Measurements from ENCODE around the gene DCLK3.

The DCLK3 gene

DNA sequence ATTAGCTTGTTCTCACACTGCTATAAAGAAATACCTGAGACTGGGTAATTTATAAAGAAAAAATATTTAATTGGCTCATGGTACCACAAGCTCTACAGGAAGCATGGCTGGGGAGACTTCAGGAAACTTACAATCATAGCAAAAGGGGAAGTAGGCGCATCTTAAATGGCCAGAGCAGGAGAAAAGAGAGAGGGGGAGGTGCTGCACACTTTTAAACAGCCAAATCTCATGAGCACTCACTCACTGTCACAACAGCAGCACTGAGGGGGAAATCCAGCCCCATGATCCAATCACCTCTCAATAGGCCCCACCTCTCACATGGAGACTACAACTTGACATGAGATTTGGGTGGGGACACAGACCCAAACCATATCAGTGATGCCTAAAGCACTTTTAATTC is 82.5 kb downstream of the DCLK3 start:
- intact Hi-C loops (cut with DNase I; ENCODE audit: low total_unique reads), result no loop called here

GRCh38 chr3:36680952-36681351 is 83.4 kb downstream of the DCLK3 start:
- intact Hi-C loops (cut with DNase I; ENCODE audit: low total_unique reads), result no loop called here
- Histone ChIP-seq H3K36me3 (no peaks in the 10 kb centered on the region), H3K27me3 (no peaks in the 10 kb centered on the region), H3K27ac (no peak overlapping the region), H3K4me3 (no peak overlapping the region), H3K9me3 (peaks cover 3 to 30% (median 28%) of the 10 kb centered on the region in 3 donors), H3K4me1 (no peaks in the 10 kb centered on the region)
- TF ChIP-seq, protein P1, sequence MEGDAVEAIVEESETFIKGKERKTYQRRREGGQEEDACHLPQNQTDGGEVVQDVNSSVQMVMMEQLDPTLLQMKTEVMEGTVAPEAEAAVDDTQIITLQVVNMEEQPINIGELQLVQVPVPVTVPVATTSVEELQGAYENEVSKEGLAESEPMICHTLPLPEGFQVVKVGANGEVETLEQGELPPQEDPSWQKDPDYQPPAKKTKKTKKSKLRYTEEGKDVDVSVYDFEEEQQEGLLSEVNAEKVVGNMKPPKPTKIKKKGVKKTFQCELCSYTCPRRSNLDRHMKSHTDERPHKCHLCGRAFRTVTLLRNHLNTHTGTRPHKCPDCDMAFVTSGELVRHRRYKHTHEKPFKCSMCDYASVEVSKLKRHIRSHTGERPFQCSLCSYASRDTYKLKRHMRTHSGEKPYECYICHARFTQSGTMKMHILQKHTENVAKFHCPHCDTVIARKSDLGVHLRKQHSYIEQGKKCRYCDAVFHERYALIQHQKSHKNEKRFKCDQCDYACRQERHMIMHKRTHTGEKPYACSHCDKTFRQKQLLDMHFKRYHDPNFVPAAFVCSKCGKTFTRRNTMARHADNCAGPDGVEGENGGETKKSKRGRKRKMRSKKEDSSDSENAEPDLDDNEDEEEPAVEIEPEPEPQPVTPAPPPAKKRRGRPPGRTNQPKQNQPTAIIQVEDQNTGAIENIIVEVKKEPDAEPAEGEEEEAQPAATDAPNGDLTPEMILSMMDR (IDR thresholded peaks at IDR 0.05), result no peak
- DNase-seq, result no peak

More for the DNA sequence above, 82.5 kb downstream of the DCLK3 start:
- Histone ChIP-seq H3K27ac (no peak overlapping the region), H3K27me3 (no peaks in the 10 kb centered on the region), H3K4me1 (no peaks in the 10 kb centered on the region), H3K36me3 (no peaks in the 10 kb centered on the region), H3K4me3 (no peak overlapping the region), H3K9me3 (peaks cover 3 to 30% (median 28%) of the 10 kb centered on the region in 3 donors)
- TF ChIP-seq, protein P1 (IDR thresholded peaks at IDR 0.05), result no peak
- DNase-seq, result no peak

DNA sequence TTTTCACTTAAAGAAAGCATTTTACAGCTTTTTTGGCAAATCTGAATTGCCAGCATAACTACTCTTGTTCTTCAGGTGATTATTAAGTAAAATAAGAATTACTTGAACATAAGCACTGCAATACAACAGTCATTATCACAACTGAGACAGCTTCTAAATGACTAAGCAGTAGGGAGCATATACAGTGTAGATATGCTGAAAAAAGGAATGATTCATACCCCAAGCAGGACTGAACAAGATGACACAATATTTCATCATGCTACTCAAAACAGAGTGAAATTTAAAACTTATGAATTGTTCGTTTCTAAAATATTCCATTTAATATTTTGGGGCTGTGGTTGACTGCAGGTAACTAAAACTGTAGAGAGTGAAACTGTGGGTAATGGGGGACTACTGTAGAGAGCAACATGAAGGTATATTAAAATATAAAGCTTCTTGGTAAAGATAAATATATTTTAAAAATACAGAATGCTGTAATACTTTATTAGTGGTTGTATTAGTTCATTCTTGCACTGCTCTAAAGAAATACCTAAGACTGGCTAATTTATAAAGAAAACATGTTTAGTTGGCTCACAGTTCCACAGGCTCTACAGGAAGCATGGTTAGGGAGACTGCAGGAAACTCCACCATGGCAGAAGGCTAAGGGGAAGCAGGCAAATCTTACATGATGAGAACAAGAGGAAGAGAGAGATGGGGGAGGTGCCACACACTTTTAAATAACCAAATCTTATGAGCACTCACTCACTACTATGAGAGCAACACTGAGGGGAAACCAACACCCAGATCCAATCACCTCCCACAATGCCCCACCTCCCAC is 84.8 kb downstream of the DCLK3 start:
- Histone ChIP-seq H3K9me3 (peaks cover 3 to 30% (median 28%) of the 10 kb centered on the region in 3 donors), H3K36me3 (no peaks in the 10 kb centered on the region), H3K27ac (no peak overlapping the region), H3K27me3 (no peaks in the 10 kb centered on the region), H3K4me1 (no peaks in the 10 kb centered on the region), H3K4me3 (no peak overlapping the region)
- TF ChIP-seq, protein P1 (IDR thresholded peaks at IDR 0.05), result no peak
- no peak for DNase-seq
- intact Hi-C loops (cut with DNase I; ENCODE audit: low total_unique reads), result no loop called here

DNA sequence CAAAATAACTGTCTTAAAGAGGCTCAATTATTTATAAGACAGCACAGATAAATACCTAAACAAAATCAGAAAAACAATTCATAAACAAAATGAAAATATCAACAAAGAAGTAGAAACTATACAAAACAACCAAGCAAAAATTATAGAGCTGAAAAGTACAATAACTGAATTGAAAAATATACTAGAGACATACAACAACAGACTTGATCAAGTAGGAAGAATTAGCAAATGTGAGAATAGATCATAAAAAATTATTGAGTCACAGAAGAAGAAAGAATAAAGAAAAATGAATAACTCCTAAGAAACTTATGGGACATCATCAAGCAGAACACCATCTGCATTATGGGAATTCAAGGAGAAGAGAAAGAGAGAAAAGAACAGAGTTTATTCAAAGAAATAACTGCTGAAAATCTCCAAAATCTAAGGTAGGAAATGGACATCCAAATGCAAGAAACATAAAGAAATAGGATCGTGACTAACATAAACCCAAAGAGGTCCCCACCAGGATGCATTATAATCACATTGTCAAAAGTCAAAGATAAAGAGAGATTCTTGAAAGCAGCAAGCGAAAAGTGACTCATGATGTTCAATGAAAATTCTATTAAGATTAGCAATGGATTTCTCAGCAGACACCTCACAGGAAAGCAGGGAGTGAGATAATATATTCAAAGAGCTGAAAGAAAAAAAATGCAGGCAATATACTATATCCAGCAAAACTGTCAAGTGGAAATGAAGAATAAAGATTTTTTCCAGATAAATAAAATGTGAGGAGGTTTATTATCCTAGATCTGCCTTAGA is 85.9 kb downstream of the DCLK3 start:
- intact Hi-C loops (cut with DNase I; ENCODE audit: low total_unique reads), result no loop called here
- Histone ChIP-seq H3K27ac (no peak overlapping the region), H3K27me3 (no peaks in the 10 kb centered on the region), H3K4me1 (no peaks in the 10 kb centered on the region), H3K4me3 (no peak overlapping the region), H3K9me3 (peaks cover 3 to 30% (median 28%) of the 10 kb centered on the region in 3 donors), H3K36me3 (no peaks in the 10 kb centered on the region)
- TF ChIP-seq, protein P1 (IDR thresholded peaks at IDR 0.05), result no peak
- DNase-seq, result no peak

- DNase-seq, result no peak
- Histone ChIP-seq H3K9me3 (peaks cover 3 to 30% (median 28%) of the 10 kb centered on the region in 3 donors), H3K27me3 (no peaks in the 10 kb centered on the region), H3K4me1 (no peaks in the 10 kb centered on the region), H3K4me3 (no peak overlapping the region), H3K27ac (no peak overlapping the region), H3K36me3 (no peaks in the 10 kb centered on the region)
- intact Hi-C loops (cut with DNase I; ENCODE audit: low total_unique reads), result no loop called here
- TF ChIP-seq, protein P1 (IDR thresholded peaks at IDR 0.05), result no peak
Measured at GRCh38 chr3:36677331-36678007, 86.9 kb downstream of the DCLK3 start.
